ENCODE data around the gene MX2. TPM values are rescaled to one million over a fixed set of nuclear protein-coding genes. Genes with fewer than 3 reads are reported as not detected.

Gene MX2
- total and polyA plus RNA-seq, 2 of the 8 experiments (the other 6 are each of a cell fraction or from before 2014, with no cell fraction given): 3.1 to 8.9 TPM

GRCh38 chr21:41365377-41366107 lies 3.7 kb downstream of the MX2 start:
- Histone ChIP-seq H4K91ac (replicated peaks; ENCODE audit: insufficient read length, low read length) (no peak overlapping the region), H3K23ac (ENCODE audit: insufficient read length) (no peak overlapping the region), H3K9me3 (ENCODE audit: insufficient read depth in 2 of 2, low read depth in 1 of 2, low read length in 1 of 2) (no peaks in the 10 kb centered on the region), H3K79me2 (ENCODE audit: control insufficient read depth in 1 of 2, insufficient read depth in 2 of 2, low read length in 2 of 2) (no peaks in the 10 kb centered on the region), H3K18ac (ENCODE audit: extremely low read depth, low read length) (no peak overlapping the region), H3K79me1 (ENCODE audit: low read depth, low read length) (no peaks in the 10 kb centered on the region), H3K56ac (replicated peaks; ENCODE audit: insufficient read length, low read depth, low read length) (no peak overlapping the region), H3K14ac (ENCODE audit: insufficient read length) (no peak overlapping the region), H4K8ac (ENCODE audit: extremely low read depth, insufficient read depth, low read length) (no peak overlapping the region), H4K5ac (ENCODE audit: insufficient read length, low read depth, low read length) (no peak overlapping the region), H3K4me2 (ENCODE audit: insufficient read depth in 1 of 2, low read depth in 2 of 2, low read length in 2 of 2) (no peak overlapping the region), H3K4me1 (replicated peaks in 1 of 4; ENCODE audit: control insufficient read depth in 3 of 4, insufficient read depth in 4 of 4, low read length in 3 of 4) (peaks cover 0 to 15% (median 3%) of the 10 kb centered on the region in 4 experiments; a peak in 5 of 7 replicates), H2BK15ac (ENCODE audit: low read length) (no peak overlapping the region), H2AK5ac (ENCODE audit: low read depth, low read length) (no peak overlapping the region), H3K4ac (replicated peaks; ENCODE audit: insufficient read length, low read depth, low read length) (no peak overlapping the region), H3K23me2 (ENCODE audit: low read depth, low read length) (no peaks in the 10 kb centered on the region; the same call in 1 of the 2 replicates), H3K36me3 (ENCODE audit: control insufficient read depth in 2 of 4, insufficient read depth in 4 of 4, low read length in 3 of 4) (no peaks in the 10 kb centered on the region), H2AFZ (ENCODE audit: low read length) (no peak overlapping the region), H2BK20ac (ENCODE audit: low read length) (no peak overlapping the region), H4K20me1 (replicated peaks in 1 of 2; ENCODE audit: control insufficient read depth in 1 of 2, insufficient read depth in 2 of 2, low read length in 2 of 2) (no peaks in the 10 kb centered on the region), H3K27ac (ENCODE audit: low read depth, low read length) (no peak overlapping the region), H3K9ac (replicated peaks in 1 of 4; ENCODE audit: extremely low read depth in 1 of 4, low read depth in 3 of 4, low read length in 3 of 4) (no peak overlapping the region), H2BK5ac (ENCODE audit: low read depth, low read length) (no peak overlapping the region), H2BK120ac (replicated peaks; ENCODE audit: low read depth, low read length) (no peak overlapping the region), H3K27me3 (replicated peaks in 1 of 4; ENCODE audit: control insufficient read depth in 3 of 4, extremely low read depth in 1 of 4, insufficient read depth in 3 of 4, low read length in 3 of 4) (peaks cover 0 to 1% (median 0%) of the 10 kb centered on the region in 4 experiments; a peak in 2 of 7 replicates), H3K4me3 (ENCODE audit: extremely low read depth in 1 of 4, insufficient read depth in 2 of 4, low read depth in 3 of 4, low read length in 4 of 4) (no peak overlapping the region), H2BK12ac (ENCODE audit: low read depth, low read length) (no peak overlapping the region)
- 91% methylated on average over 15 of the region's 15 CpGs; no CpG with 5 or more reads in 1 of the 2 experiments for WGBS, 2 experiments (ENCODE audit: extremely low coverage in 1 of 2, insufficient coverage in 1 of 2, insufficient read length in 1 of 2, insufficient replicate concordance in 2 of 2, low coverage in 1 of 2, low lambda C conversion rate in 2 of 2, missing lambda C conversion rate in 1 of 2)
- FAIRE-seq (no peak), DNase-seq (ENCODE audit: low read depth in 1 of 2, low spot score in 2 of 2) (no peak)
- ChIA-PET CTCF (ENCODE audit: partially characterized antibody) (interaction anchor here (7.3 to 9.6 kb wide), 2 partner anchors 15 to 81 kb away, joined by 45 to 72 read pairs; no protein-coding TSS in a partner anchor), POLR2A (ENCODE audit: partially characterized antibody) (no interaction called here)
- TF ChIP-seq CBX8 (IDR thresholded peaks at IDR 0.05; ENCODE audit: borderline replicate concordance, low read depth, low read length) (no peak), NANOG (IDR thresholded peaks at IDR 0.05; ENCODE audit: insufficient read depth, low read depth, low read length, poor library complexity, severe bottlenecking) (no peak), POU5F1 (IDR thresholded peaks at IDR 0.05; ENCODE audit: low read depth, low read length) (no peak)
